H1 (cell line): ENCODE results near the gene CTDSP1. TPM values are rescaled to one million over a fixed set of nuclear protein-coding genes. Genes with fewer than 3 reads are reported as not detected.

Experiments used
- CTCF ChIA-PET: fragments of 300-600 bp; sonication (Branson Sonifier 250); formaldehyde crosslinking; loops from one replicate; lab custom pipeline; 2021; ENCODE audit not compliant: partially characterized antibody; lab: Charles Lee
- POLR2A ChIA-PET: fragments of 300-600 bp; sonication (Branson Sonifier 250); formaldehyde crosslinking; loops from one replicate; lab custom pipeline; 2021; ENCODE audit warnings: inconsistent platforms; ENCODE audit not compliant: partially characterized antibody; lab: Charles Lee
- DNase-seq, 2 experiments: peaks; one replicate each; pipeline versions ENCODE4 v3.0.0 to v3.0.0-alpha.2; 2010 to 2022; ENCODE audit warnings: low spot score in 2 of 2, low read depth in 1 of 2, mixed read lengths in 1 of 2
- FAIRE-seq: peaks from 2 replicates; lab custom pipeline; 2011; peaks lifted over from hg19 to GRCh38; lab: Jason Lieb, UNC
- H2AFZ ChIP-seq: 2 replicates; pipeline ENCODE4 v1.8.1; 2012; ENCODE audit warnings: low read length, inconsistent platforms
- H2AK5ac ChIP-seq: 2 replicates; pipeline ENCODE4 v1.6.1; 2013; ENCODE audit warnings: low read depth, low read length
- H2BK120ac ChIP-seq: replicated peaks from 2 replicates; pipeline ENCODE3; 2013; ENCODE audit warnings: low read depth, low read length, inconsistent platforms
- H2BK12ac ChIP-seq: 2 replicates; pipeline ENCODE4 v1.6.1; 2013; ENCODE audit warnings: low read depth, low read length
- H2BK15ac ChIP-seq: 2 replicates; pipeline ENCODE4 v1.6.1; 2013; ENCODE audit warnings: low read length
- H2BK20ac ChIP-seq: 2 replicates; pipeline ENCODE4 v1.6.1; 2013; ENCODE audit warnings: low read length
- H2BK5ac ChIP-seq: 2 replicates; pipeline ENCODE4 v1.6.1; 2013; ENCODE audit warnings: low read depth, low read length
- H3K14ac ChIP-seq: 2 replicates; pipeline ENCODE4 v1.6.1; 2013; ENCODE audit warnings: inconsistent platforms; ENCODE audit not compliant: insufficient read length
- H3K18ac ChIP-seq: 2 replicates; pipeline ENCODE4 v1.6.1; 2013; ENCODE audit warnings: low read length; ENCODE audit errors: extremely low read depth
- H3K23ac ChIP-seq: 2 replicates; pipeline ENCODE4 v1.6.1; 2013; ENCODE audit warnings: inconsistent platforms; ENCODE audit not compliant: insufficient read length
- H3K23me2 ChIP-seq: 2 replicates; pipeline ENCODE4 v1.6.1; 2013; ENCODE audit warnings: low read depth, low read length
- H3K27ac ChIP-seq: 2 replicates; pipeline ENCODE4 v1.6.1; 2011; ENCODE audit warnings: low read depth, low read length, inconsistent platforms
- H3K27me3 ChIP-seq, 4 experiments: replicated peaks in 1 of 4; 1 replicate in 1 of 4; 2 replicates in 3 of 4; pipeline versions ENCODE4 v1.6.1 to v1.8.1; 2011 to 2013; ENCODE audit warnings: low read length in 3 of 4, mild to moderate bottlenecking in 3 of 4, inconsistent platforms in 2 of 4, mixed read lengths in 2 of 4, moderate library complexity in 1 of 4; ENCODE audit not compliant: control insufficient read depth in 3 of 4, insufficient read depth in 3 of 4; ENCODE audit errors: extremely low read depth in 1 of 4
- H3K36me3 ChIP-seq, 4 experiments: 2 replicates each; pipeline versions ENCODE4 v1.6.1 to v1.8.1; 2011 to 2013; ENCODE audit warnings: mild to moderate bottlenecking in 4 of 4, low read length in 3 of 4, moderate library complexity in 2 of 4, control low read depth in 1 of 4, inconsistent platforms in 1 of 4; ENCODE audit not compliant: insufficient read depth in 4 of 4, control insufficient read depth in 2 of 4
- H3K4ac ChIP-seq: replicated peaks from 2 replicates; pipeline ENCODE3; 2013; ENCODE audit warnings: low read length, low read depth, mixed read lengths, inconsistent platforms; ENCODE audit not compliant: insufficient read length
- H3K4me1 ChIP-seq, 4 experiments: replicated peaks in 1 of 4; 1 replicate in 1 of 4; 2 replicates in 3 of 4; pipeline versions ENCODE4 v1.6.1 to v1.8.1; 2011 to 2013; ENCODE audit warnings: low read length in 3 of 4, inconsistent platforms in 2 of 4, mixed read lengths in 1 of 4; ENCODE audit not compliant: insufficient read depth in 4 of 4, control insufficient read depth in 3 of 4
- H3K4me2 ChIP-seq, 2 experiments: 2 replicates each; pipeline versions ENCODE4 v1.6.1 to v1.8.1; 2011 to 2013; ENCODE audit warnings: low read depth in 2 of 2, low read length in 2 of 2, control low read depth in 1 of 2, inconsistent platforms in 1 of 2, mild to moderate bottlenecking in 1 of 2; ENCODE audit not compliant: insufficient read depth in 1 of 2
- H3K4me3 ChIP-seq, 4 experiments: fragments of 200-600, 300-600 bp in 1 of 4; sonication (generic), shearing (Covaris generic), sonication (Bioruptor Twin) in 1 of 4; 2 replicates each; pipeline versions ENCODE4 v1.5.1 to v1.8.1; 2011 to 2016; ENCODE audit warnings: low read length in 4 of 4, low read depth in 3 of 4, control low read depth in 2 of 4, inconsistent platforms in 2 of 4, mild to moderate bottlenecking in 2 of 4, mixed read lengths in 1 of 4, moderate library complexity in 1 of 4; ENCODE audit not compliant: insufficient read depth in 2 of 4; ENCODE audit errors: extremely low read depth in 1 of 4
- H3K56ac ChIP-seq: replicated peaks from 2 replicates; pipeline ENCODE3; 2013; ENCODE audit warnings: low read depth, mild to moderate bottlenecking, mixed read lengths, low read length, inconsistent platforms; ENCODE audit not compliant: insufficient read length
- H3K79me1 ChIP-seq: 2 replicates; pipeline ENCODE4 v1.6.1; 2013; ENCODE audit warnings: low read depth, low read length, control low read depth
- H3K79me2 ChIP-seq, 2 experiments: 2 replicates each; pipeline versions ENCODE4 v1.6.1 to v1.8.1; 2012 to 2013; ENCODE audit warnings: low read length in 2 of 2, mild to moderate bottlenecking in 2 of 2, inconsistent platforms in 1 of 2; ENCODE audit not compliant: insufficient read depth in 2 of 2, control insufficient read depth in 1 of 2
- H3K9ac ChIP-seq, 4 experiments: replicated peaks in 1 of 4; 1 replicate in 1 of 4; 2 replicates in 3 of 4; pipeline versions ENCODE4 v1.6.1 to v1.8.1; 2011 to 2013; ENCODE audit warnings: low read depth in 3 of 4, low read length in 3 of 4, control low read depth in 2 of 4, mild to moderate bottlenecking in 2 of 4, moderate library complexity in 2 of 4, inconsistent platforms in 1 of 4; ENCODE audit errors: extremely low read depth in 1 of 4
- H3K9me3 ChIP-seq, 2 experiments: 2 replicates each; pipeline versions ENCODE4 v1.6.1 to v1.8.1; 2012 to 2013; ENCODE audit warnings: mild to moderate bottlenecking in 2 of 2, moderate library complexity in 2 of 2, control low read depth in 1 of 2, inconsistent platforms in 1 of 2, low read depth in 1 of 2, low read length in 1 of 2, mixed read lengths in 1 of 2; ENCODE audit not compliant: insufficient read depth in 2 of 2
- H4K20me1 ChIP-seq, 2 experiments: replicated peaks in 1 of 2; 2 replicates each; pipeline versions ENCODE3 to v1.8.1; 2011 to 2013; ENCODE audit warnings: inconsistent platforms in 2 of 2, low read length in 2 of 2, mild to moderate bottlenecking in 1 of 2; ENCODE audit not compliant: insufficient read depth in 2 of 2, control insufficient read depth in 1 of 2
- H4K5ac ChIP-seq: 2 replicates; pipeline ENCODE4 v1.6.1; 2013; ENCODE audit warnings: low read length, low read depth, mixed read lengths, inconsistent platforms; ENCODE audit not compliant: insufficient read length
- H4K8ac ChIP-seq: 2 replicates; pipeline ENCODE4 v1.8.0; 2013; ENCODE audit warnings: mild to moderate bottlenecking, moderate library complexity, low read length, inconsistent platforms; ENCODE audit not compliant: insufficient read depth; ENCODE audit errors: extremely low read depth
- H4K91ac ChIP-seq: replicated peaks from 2 replicates; pipeline ENCODE3; 2013; ENCODE audit warnings: low read length, mixed read lengths, inconsistent platforms; ENCODE audit not compliant: insufficient read length
- EGR1 ChIP-seq: IDR thresholded peaks from 2 replicates; pipeline ENCODE4 v1.6.1; 2011; ENCODE audit warnings: low read depth, low read length, borderline replicate concordance
- MAFK ChIP-seq: IDR thresholded peaks from 2 replicates; pipeline ENCODE4 v1.6.1; 2012; ENCODE audit warnings: low read depth, mild to moderate bottlenecking, improper control_type of control experiment, low read length
- POU5F1 ChIP-seq: IDR thresholded peaks from 2 replicates; pipeline ENCODE4 v1.6.1; 2011; ENCODE audit warnings: low read depth, mild to moderate bottlenecking, low read length, moderate library complexity
- RBBP5 ChIP-seq: IDR thresholded peaks from 2 replicates; pipeline ENCODE4 v1.7.1; 2012; ENCODE audit warnings: low read depth, mild to moderate bottlenecking, inconsistent platforms, low read length, moderate library complexity, borderline replicate concordance
- SIX5 ChIP-seq: IDR thresholded peaks from 2 replicates; pipeline ENCODE4 v1.6.1; 2011; ENCODE audit warnings: mild to moderate bottlenecking, low read depth, low read length
- TBP ChIP-seq: IDR thresholded peaks from 2 replicates; pipeline ENCODE4 v1.6.1; 2011; ENCODE audit warnings: low read depth, low read length, improper control_type of control experiment
- ZNF274 ChIP-seq: IDR thresholded peaks from 2 replicates; pipeline ENCODE4 v1.7.0; 2012; ENCODE audit warnings: low read length, borderline replicate concordance; ENCODE audit errors: extremely low read depth
- WGBS, 2 experiments: shearing (Covaris generic) in 1 of 2; methylation state at CpG; one replicate each; pipeline versions ENCODE4 v1.1.6 to v1.1.7; 2013 to 2015; ENCODE audit warnings: low lambda C conversion rate in 2 of 2, mixed read lengths in 2 of 2, inconsistent platforms in 1 of 2, low coverage in 1 of 2, missing lambda C conversion rate in 1 of 2; ENCODE audit not compliant: insufficient replicate concordance in 2 of 2, insufficient coverage in 1 of 2, insufficient read length in 1 of 2; ENCODE audit errors: extremely low coverage in 1 of 2, missing lambda C conversion rate in 1 of 2; 5-methylcytosine and 5-hydroxymethylcytosine counted together
- polyA plus RNA-seq, 7 experiments: library from polyadenylated mRNA; depleted of rRNA in 3 of 7; stranded (reverse) in 5 of 7; unstranded in 2 of 7; fragments of >200 nt in 5 of 7; fragments of 200-250 nt in 2 of 7; gene quantifications; 1 replicate in 5 of 7; 2 replicates in 1 of 7; 4 replicates in 1 of 7; pipeline versions ENCODE4 v1.2.1 to v1.2.3, GENCODE V29; 2011 to 2013; ENCODE audit warnings: missing spikeins in 2 of 7, mixed read lengths in 2 of 7
- total RNA-seq: library from RNA; stranded (reverse); fragmentation: NEBNext Ultra II Directional; extraction: Animal tissue kit (Norgen Biotek cat#: 25700); gene quantifications from 2 replicates; pipeline ENCODE4 v1.2.1, GENCODE V29; 2021

CTDSP1 gene
- total and polyA plus RNA-seq, 2 of the 8 experiments (the other 6 are each of a cell fraction or from before 2014, with no cell fraction given), result 20.3 to 35.2 TPM

- no peak for FAIRE-seq
- H2BK20ac ChIP-seq, result no peak overlapping the region
- H3K4ac ChIP-seq, result no peak overlapping the region
- H2BK15ac ChIP-seq, result no peak overlapping the region
- CTCF ChIA-PET, result interaction anchor here (0.7 to 1.1 kb wide), 4 partner anchors 10 to 1416 kb away, joined by 3 to 4 read pairs (median 4); no protein-coding TSS in a partner anchor
- H4K5ac ChIP-seq, result no peak overlapping the region
- H3K27ac ChIP-seq, result no peak overlapping the region
- H2BK12ac ChIP-seq, result no peak overlapping the region
- no peaks in the 10 kb centered on the region for H3K27me3 ChIP-seq
- H3K79me1 ChIP-seq, result no peaks in the 10 kb centered on the region
- no peak overlapping the region for H2AK5ac ChIP-seq
- H2BK120ac ChIP-seq, result no peak overlapping the region
- WGBS, 2 experiments, result 98% methylated on average over 6 of the region's 6 CpGs; no CpG with 5 or more reads in 1 of the 2 experiments
- H3K4me2 ChIP-seq, result no peak overlapping the region
- H2BK5ac ChIP-seq, result no peak overlapping the region
- H3K4me1 ChIP-seq, result no peaks in the 10 kb centered on the region
- no peak overlapping the region for H3K18ac ChIP-seq
- no peak overlapping the region for H3K56ac ChIP-seq
- H3K9me3 ChIP-seq, result no peaks in the 10 kb centered on the region
- H3K23ac ChIP-seq, result no peak overlapping the region
- POLR2A ChIA-PET, result no interaction called here
- no peak overlapping the region for H3K4me3 ChIP-seq
- no peak overlapping the region for H4K91ac ChIP-seq
- no peak overlapping the region for H3K14ac ChIP-seq
- no peak overlapping the region for H3K9ac ChIP-seq
- no peak overlapping the region for H4K8ac ChIP-seq
- H3K79me2 ChIP-seq, result no peaks in the 10 kb centered on the region
- TF ChIP-seq SIX5 (no peak), TBP (no peak), EGR1 (no peak), MAFK (no peak), RBBP5 (no peak), ZNF274 (no peak), POU5F1 (no peak)
- TF ChIP-seq, all 59 proteins: peak for 0
- Histone ChIP-seq H2AFZ (no peak overlapping the region), H3K23me2 (no peaks in the 10 kb centered on the region), H4K20me1 (no peaks in the 10 kb centered on the region), H3K36me3 (peaks cover 0 to 19% (median 7%) of the 10 kb centered on the region in 4 experiments; a peak in 6 of 8 replicates)
- DNase-seq, result no peak
These were observed 46.9 kb downstream of the CTDSP1 start for GRCh38 chr2:218446547-218446946.
